Posterior cingulate gyrus (tissue), 11 donors: ENCODE measurements around the gene POLR2E.

Experiments
- DNase-seq, 10 donors: peaks; one replicate each; pipeline versions ENCODE4 v3.0.0 to v3.0.0-alpha.2; 2020 to 2021; ENCODE audit warnings: mixed read lengths in 3 of 10
- intact Hi-C: fragments of 100-400 bp; cut with DNase I; formaldehyde crosslinking; loops from one replicate; pipeline ENCODE4 v1.15.1; 2023

POLR2E gene

DNA sequence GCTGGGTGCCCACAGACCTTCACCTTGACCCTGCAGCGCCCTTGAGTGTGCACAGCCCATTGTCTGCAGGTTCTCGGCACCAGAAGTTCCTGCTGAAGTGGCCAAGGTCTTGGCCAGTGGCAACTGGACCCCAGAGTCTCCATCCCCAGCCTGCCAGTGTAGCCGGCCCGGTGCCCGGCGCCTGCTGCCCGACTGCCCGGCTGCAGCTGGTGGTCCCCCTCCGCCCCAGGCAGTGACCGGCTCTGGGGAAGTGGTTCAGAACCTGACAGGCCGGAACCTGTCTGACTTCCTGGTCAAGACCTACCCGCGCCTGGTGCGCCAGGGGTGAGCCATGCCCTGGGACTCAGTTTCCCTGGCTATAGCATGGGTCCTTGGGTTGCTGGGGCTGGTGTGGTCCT, 40.1 kb downstream of the POLR2E start:
- intact Hi-C loops = no loop called here
- DNase-seq = no peak

DNA sequence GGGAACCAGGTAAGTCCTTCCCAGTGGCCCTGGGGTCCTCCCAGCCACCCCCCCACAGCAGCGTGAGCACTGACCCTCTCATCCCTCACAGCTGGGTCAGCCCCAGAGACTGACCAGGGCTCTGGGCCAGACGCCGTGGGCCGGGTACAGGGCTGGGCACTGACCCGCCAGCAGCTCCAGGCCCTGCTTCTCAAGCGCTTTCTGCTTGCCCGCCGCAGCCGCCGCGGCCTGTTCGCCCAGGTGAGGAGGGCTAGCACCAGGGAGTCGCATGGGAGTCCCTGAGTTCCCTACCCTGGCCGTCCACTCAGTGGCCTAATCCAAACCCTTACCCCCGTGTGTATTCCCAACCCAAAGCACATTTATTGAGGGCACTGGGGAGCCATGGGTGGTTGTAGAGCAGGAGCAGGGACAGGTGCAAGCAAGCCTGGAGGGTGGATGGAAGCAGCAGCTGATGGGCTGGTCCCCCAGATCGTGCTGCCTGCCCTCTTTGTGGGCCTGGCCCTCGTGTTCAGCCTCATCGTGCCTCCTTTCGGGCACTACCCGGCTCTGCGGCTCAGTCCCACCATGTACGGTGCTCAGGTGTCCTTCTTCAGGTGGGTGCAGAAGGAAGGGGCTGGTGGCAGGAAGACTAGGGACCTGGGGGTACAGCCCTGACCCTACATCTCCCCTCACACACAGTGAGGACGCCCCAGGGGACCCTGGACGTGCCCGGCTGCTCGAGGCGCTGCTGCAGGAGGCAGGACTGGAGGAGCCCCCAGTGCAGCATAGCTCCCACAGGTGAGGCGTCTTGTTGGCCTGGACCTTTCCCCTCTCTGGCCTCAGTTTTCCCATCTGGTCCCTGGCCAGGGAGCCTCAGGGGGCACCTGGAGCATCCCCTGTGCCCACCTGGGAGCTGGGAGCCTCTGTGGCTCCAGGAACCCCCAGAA, 40.8 kb downstream of the POLR2E start:
- intact Hi-C loops = no loop called here
- DNase-seq = no peak

DNA sequence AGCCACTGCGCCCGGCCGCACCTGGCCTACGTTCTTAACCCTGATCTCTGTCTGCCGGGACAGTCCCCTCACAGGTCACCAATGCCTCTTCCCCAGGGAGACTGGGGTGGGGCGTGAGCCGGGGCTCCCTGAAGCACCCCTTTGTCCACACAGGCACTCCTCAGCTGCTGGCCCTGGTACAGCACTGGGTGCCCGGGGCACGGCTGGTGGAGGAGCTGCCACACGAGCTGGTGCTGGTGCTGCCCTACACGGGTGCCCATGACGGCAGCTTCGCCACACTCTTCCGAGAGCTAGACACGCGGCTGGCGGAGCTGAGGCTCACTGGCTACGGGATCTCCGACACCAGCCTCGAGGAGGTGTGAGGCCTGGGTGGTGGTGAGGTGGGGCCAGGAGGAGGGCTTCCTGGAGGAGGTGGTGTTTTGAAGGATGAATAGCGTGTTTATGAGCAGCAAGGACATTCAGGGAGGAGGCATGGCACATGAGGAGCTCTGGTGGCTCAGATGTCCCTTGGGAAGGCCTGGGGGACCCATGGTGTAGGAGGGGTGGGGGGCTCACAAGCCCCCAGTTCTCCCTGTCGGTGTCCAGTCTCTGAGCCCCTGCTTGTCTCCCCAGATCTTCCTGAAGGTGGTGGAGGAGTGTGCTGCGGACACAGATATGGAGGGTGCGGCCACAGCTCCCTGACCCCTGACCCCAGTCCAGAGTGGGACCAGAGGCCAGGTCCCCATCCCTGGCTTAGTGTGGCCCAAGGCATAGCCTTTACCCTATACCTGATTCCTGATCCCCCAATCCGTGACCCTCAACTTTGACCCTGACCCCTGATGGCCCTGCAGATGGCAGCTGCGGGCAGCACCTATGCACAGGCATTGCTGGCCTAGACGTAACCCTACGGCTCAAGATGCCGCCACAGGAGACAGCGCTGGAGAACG, 41.7 kb downstream of the POLR2E start:
- intact Hi-C loops = no loop called here
- no peak for DNase-seq

DNA sequence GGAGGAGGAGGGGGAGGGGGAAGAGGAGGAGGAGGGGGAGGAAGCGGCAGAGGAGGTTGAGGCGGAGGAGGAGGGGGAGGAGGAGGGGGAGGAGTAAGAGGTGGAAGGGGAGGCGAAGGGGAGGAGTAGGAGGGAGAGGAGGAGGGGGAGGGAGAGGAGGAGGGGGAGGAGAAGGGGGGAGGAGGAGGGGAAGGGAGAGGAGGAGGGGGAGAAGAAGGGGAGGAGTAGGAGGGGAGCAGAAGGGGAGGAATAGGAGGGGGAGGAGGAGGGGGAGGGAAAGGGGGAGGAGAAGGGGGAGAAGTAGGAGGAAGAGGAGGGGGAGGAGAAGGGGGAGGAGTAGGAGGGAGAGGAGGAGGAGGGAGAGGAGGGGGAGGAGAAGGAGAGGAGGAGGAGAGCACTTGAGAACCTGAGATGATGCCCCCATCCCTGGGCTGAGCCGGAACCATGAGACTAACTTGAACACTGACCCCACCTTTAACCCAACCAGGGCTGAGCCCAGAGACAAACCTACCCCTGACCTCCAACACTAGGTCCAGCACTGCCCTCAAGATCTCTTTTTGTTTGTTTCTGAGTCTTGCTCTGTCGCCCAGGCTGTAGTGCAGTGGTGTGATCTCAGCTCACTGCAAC, 42.7 kb downstream of the POLR2E start:
- DNase-seq = no peak

DNA sequence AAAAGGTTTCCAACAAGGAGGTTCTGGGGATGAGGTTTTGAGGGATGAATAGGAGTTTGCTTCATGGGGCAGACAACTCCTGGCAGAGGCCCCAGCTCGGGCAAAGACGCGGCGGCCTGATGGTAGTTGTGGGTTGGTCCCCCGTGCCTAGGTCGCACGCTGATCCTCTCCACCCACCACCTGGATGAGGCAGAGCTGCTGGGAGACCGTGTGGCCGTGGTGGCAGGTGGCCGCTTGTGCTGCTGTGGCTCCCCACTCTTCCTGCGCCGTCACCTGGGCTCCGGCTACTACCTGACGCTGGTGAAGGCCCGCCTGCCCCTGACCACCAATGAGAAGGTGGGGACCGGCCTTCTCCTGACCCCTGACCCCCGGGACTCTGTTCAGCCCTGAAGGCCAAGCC, 43.4 kb downstream of the POLR2E start:
- no peak for DNase-seq
- intact Hi-C loops = no loop called here

More for the DNA sequence above, 42.7 kb downstream of the POLR2E start:
- intact Hi-C loops = no loop called here

DNA sequence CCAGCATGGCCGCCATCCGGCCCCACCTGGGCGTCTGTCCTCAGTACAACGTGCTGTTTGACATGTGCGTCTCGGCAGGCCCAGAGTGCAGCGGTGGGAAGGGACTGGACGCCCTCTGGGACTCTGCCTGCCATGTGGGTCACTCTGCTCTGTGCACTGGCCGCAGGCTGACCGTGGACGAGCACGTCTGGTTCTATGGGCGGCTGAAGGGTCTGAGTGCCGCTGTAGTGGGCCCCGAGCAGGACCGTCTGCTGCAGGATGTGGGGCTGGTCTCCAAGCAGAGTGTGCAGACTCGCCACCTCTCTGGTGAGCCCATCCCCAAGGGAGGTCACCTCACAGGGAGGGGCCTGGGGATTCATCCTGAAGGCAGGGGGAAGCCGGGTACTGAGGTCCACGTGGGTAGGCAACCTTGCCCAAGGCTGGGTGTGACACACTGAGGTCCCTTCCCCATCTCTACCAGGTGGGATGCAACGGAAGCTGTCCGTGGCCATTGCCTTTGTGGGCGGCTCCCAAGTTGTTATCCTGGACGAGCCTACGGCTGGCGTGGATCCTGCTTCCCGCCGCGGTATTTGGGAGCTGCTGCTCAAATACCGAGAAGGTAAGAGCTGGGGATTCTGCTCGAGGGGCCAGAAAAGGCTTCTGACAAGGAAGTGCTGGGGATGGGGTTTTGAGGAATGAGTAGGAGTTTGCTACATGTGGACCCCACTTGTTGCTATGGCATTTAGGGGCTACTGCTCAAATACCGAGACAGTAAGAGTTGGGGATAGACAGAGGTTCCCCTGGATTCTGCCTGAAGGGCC, 44.0 kb downstream of the POLR2E start:
- intact Hi-C loops = no loop called here

DNA sequence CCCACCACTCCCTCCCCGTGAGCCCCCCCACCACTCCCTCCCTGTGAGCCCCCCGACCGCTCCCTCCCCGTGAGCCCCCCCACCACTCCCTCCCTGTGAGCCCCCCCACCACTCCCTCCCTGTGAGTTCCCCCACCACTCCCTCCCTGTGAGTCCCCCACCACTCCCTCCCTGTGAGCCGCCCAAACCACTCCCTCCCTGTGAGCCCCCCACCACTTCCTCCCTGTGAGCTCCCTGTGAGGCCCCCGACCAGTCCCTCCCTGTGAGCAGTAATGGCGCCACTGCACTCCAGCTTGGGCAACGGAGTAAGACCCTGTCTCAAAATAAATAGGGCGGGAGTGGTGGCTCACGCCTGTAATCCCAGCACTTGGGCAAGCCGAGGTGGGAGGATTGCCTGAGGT, 45.4 kb downstream of the POLR2E start:
- intact Hi-C loops = loop anchor here (10.0 kb wide), 1 partner anchor 45 kb away; the partner anchor contains the start of gene POLR2E
- no peak for DNase-seq

More for the DNA sequence above, 44.0 kb downstream of the POLR2E start:
- DNase-seq = no peak

DNA sequence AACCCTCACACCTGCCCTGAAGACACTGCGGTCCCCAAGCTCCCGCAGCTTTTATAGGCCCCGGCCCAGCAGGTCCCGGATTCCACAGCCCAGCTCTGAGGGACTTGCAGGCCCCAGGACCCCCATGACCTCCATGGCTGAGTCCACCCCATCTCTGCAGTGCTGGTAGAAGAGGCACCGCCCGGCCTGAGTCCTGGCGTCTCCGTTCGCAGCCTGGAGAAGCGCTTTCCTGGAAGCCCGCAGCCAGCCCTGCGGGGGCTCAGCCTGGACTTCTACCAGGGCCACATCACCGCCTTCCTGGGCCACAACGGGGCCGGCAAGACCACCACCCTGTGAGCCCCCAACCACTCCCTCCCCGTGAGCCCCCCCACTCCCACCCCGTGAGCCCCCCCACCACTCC, 46.1 kb downstream of the POLR2E start:
- DNase-seq = no peak
- intact Hi-C loops = loop anchor here (10.0 kb wide), 1 partner anchor 46 kb away; the partner anchor contains the start of gene POLR2E

DNA sequence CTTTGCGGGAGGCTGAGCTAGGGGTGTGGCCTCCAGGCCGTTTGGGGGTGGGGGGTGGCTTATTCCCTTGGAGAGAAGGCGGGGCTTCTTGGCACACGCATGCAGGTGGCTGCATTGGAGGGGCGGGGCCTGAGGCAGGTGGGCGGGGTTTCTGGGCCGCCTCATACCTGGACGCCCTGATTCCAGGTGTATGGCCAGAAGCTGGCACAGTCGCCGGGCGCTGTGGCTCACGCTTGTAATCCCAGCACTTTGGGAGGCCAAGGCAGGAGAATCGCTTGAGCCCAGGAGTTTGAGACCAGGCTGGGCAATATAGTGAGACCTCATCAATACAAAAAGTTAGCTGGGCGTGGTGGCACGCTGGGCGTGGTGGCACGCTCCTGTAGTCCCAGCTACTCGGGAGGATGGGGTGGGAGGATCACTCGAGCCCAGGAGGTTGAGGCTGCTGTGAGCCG, 47.5 kb downstream of the POLR2E start:
- no peak for DNase-seq
- intact Hi-C loops = loop anchor here (10.0 kb wide), 1 partner anchor 47 kb away; the partner anchor contains the start of gene POLR2E

DNA sequence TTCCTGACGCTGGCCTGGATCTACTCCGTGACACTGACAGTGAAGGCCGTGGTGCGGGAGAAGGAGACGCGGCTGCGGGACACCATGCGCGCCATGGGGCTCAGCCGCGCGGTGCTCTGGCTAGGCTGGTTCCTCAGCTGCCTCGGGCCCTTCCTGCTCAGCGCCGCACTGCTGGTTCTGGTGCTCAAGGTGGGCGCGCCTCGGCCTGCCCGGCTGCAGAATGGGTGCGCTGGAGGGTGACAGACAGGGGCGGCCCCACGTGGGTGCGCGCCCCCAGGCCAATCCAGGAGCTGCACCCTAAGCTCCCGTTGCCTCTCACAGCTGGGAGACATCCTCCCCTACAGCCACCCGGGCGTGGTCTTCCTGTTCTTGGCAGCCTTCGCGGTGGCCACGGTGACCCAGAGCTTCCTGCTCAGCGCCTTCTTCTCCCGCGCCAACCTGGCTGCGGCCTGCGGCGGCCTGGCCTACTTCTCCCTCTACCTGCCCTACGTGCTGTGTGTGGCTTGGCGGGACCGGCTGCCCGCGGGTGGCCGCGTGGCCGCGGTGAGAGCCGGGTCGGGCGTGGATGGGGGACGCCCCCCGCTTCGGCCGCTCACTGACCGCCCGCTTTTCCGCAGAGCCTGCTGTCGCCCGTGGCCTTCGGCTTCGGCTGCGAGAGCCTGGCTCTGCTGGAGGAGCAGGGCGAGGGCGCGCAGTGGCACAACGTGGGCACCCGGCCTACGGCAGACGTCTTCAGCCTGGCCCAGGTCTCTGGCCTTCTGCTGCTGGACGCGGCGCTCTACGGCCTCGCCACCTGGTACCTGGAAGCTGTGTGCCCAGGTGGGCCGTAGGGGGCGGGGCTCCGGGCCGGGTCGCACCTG, 48.1 kb downstream of the POLR2E start:
- no peak for DNase-seq
- intact Hi-C loops = loop anchor here (10.0 kb wide), 1 partner anchor 48 kb away; the partner anchor contains the start of gene POLR2E

DNA sequence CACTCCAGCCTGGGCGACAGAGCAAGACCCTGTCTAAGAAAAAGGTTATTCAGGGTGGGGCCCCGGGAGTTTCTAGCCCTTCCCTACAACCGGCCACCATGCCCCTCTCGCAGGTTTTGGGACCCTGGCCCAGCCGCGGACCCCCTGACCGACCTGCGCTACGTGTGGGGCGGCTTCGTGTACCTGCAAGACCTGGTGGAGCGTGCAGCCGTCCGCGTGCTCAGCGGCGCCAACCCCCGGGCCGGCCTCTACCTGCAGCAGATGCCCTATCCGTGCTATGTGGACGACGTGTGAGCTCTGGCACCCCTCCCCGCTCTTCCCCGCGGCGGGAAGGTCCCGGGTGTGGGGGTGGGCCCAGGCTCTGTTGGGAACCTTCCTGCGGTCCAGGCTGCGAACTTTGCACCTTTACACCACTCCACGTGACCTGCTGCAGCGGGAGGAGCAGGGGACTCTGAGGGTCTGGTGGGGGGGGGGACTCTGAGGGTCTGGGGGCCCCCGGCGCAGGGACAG, 49.0 kb downstream of the POLR2E start:
- intact Hi-C loops = loop anchor here (10.0 kb wide), 1 partner anchor 49 kb away; the partner anchor contains the start of gene POLR2E
- DNase-seq = no peak

DNA sequence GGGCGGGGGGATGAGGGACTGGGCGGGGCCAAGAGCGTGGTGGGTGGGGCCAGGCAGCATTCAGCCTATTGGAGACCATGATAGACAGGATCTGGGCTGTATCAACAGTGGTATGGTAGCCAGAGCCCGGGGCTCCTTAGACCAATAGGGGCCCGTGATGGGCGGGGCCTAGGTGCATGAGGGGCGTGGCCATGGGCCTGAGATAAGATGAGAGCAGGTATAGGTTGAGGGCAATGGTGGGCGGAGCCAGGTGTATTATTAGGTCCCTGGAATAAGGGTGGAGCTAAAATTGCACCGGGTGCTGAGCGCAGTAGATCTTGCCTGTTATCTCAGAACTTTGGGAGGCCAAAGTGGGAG, 50.0 kb downstream of the POLR2E start:
- DNase-seq = no peak
- intact Hi-C loops = loop anchor here (10.0 kb wide), 1 partner anchor 50 kb away; the partner anchor contains the start of gene POLR2E

DNA sequence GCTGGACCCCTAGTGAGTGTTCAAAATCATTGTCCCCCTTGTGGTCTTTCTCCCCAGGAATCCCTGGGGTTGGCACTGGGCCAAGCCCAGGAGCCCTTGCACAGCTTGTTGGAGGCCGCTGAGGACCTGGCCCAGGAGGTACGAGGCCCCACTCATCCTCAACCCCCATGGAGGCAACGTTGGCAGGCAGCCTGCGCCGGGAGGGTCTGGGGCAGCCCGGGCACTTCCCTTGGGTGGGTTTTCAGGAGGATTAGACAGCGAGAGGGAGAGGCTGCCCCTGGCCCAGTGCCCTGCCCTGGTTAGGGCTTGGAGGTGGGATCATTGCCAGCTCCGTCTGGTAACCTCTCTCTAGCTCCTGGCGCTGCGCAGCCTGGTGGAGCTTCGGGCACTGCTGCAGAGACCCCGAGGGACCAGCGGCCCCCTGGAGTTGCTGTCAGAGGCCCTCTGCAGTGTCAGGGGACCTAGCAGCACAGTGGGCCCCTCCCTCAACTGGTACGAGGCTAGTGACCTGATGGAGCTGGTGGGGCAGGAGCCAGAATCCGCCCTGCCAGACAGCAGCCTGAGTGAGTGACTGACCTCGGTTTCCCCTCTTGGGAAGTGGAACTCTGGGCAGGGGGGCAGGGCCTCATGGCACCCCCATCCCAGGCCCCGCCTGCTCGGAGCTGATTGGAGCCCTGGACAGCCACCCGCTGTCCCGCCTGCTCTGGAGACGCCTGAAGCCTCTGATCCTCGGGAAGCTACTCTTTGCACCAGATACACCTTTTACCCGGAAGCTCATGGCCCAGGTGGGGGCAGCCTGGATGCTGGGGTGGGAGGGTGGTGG, 52.3 kb downstream of the POLR2E start:
- intact Hi-C loops = loop anchor here (10.0 kb wide), 1 partner anchor 52 kb away; the partner anchor contains the start of gene POLR2E
- no peak for DNase-seq

DNA sequence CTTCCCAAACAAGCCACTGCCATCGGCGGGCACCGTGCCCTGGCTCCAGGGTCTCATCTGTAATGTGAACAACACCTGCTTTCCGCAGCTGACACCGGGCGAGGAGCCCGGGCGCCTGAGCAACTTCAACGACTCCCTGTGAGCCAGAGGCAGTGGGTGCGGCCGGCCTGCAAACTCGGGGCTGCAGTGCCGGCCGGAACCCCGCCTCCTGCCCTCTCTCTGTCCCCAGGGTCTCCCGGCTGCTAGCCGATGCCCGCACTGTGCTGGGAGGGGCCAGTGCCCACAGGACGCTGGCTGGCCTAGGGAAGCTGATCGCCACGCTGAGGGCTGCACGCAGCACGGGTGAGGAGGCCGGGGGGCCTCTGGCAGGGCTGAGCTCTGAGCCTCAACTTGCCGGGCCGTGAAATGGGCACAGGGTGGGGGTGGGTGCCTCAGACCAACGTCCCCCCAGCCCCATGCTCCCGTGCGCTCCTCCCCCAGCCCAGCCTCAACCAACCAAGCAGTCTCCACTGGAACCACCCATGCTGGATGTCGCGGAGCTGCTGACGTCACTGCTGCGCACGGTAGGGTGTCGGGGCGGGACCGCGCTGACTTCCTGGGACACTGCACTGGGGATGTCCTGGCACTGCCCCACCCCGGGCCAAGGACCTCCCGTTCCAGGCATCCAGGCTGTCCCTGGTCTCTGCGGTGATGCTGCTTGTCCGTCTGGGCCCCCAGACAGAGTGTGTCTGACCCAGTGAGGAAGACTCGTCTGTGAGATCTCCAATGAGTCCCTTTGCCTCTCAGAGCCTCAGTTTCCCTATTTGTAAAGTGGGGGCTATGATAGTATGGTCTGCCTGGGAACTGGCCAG, 53.1 kb downstream of the POLR2E start:
- intact Hi-C loops = loop anchor here (2.0 to 10.0 kb wide), 2 partner anchors 21 to 53 kb away; partner anchors contain the start of genes POLR2E, RNU6-2 and TMEM259
- DNase-seq = no peak

DNA sequence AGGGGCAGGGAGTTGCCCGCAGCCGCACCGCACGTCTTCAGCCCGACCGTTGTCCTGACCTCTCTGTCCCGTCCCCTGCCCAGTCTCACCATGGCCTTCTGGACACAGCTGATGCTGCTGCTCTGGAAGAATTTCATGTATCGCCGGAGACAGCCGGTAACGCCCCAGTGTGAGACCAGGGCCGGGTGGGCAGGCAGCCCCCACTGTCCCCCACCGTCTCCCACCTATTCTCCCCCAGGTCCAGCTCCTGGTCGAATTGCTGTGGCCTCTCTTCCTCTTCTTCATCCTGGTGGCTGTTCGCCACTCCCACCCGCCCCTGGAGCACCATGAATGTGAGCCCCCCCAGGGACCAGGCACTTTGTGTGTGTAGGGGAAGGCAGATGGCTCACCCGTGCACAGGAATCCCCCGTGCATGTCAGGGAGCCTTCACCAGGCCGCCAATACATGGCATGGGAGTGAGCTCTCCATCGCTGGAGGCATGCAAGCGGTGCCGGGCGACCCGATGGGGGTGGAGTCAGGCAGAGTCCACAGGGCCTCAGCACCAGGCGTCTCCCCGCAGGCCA, 53.8 kb downstream of the POLR2E start:
- no peak for DNase-seq
- intact Hi-C loops = loop anchor here (2.0 to 10.0 kb wide), 2 partner anchors 21 to 53 kb away; partner anchors contain the start of genes POLR2E, RNU6-2 and TMEM259
